HepG2 (cell line): ENCODE measurements around the gene ARHGAP12. TPM values are rescaled to one million over a fixed set of nuclear protein-coding genes. Genes with fewer than 3 reads are reported as not detected.

Experiments used
- CHD2 ChIP-seq: IDR thresholded peaks from 2 replicates; pipeline ENCODE4 v1.6.1; 2011; ENCODE audit warnings: low read depth, low read length, improper control_type of control experiment
- KDM2A ChIP-seq: sonication (generic); formaldehyde crosslinking; IDR thresholded peaks from 2 replicates; pipeline ENCODE4 v1.4.0; 2020; ENCODE audit warnings: low read depth, missing genetic modification reagents, borderline replicate concordance
- MXI1 ChIP-seq: IDR thresholded peaks from 3 replicates; pipeline ENCODE4 v1.6.1; 2012; ENCODE audit warnings: low read depth, low read length, inconsistent platforms, borderline replicate concordance
- NR2F6 ChIP-seq, 2 experiments: IDR thresholded peaks; 2 replicates each; pipeline ENCODE4 v1.6.1; 2016; ENCODE audit warnings: antibody characterized with exemption in 1 of 2, mild to moderate bottlenecking in 1 of 2
- POLR2AphosphoS2 ChIP-seq: IDR thresholded peaks from 2 replicates; pipeline ENCODE4 v1.6.1; 2011; ENCODE audit warnings: low read depth, low read length, improper control_type of control experiment
- SAFB2 ChIP-seq: sonication (generic); formaldehyde crosslinking; IDR thresholded peaks from 2 replicates; pipeline ENCODE4 v1.5.1; 2020; ENCODE audit warnings: missing genetic modification reagents, low read depth, mild to moderate bottlenecking, borderline replicate concordance
- U2AF1 ChIP-seq: fragments of 200-400 bp; formaldehyde crosslinking; optimal IDR thresholded peaks from 2 replicates; pipeline ENCODE3; 2017; ENCODE audit warnings: mild to moderate bottlenecking, low read depth, low read length
- U2AF2 ChIP-seq: fragments of 200-400 bp; formaldehyde crosslinking; IDR thresholded peaks from 2 replicates; pipeline ENCODE4 v1.6.1; 2017; ENCODE audit warnings: low read depth, mild to moderate bottlenecking, low read length
- ZFP1 ChIP-seq: IDR thresholded peaks from 2 replicates; pipeline ENCODE4 v1.6.1; 2016
- ZFP62 ChIP-seq: sonication (generic); formaldehyde crosslinking; IDR thresholded peaks from 2 replicates; pipeline ENCODE4 v1.4.0; 2020; ENCODE audit warnings: missing genetic modification reagents
- ZNF160 ChIP-seq: sonication (generic); formaldehyde crosslinking; IDR thresholded peaks from 2 replicates; pipeline ENCODE4 v1.8.0; 2022; ENCODE audit warnings: mild to moderate bottlenecking, inconsistent platforms, missing genetic modification reagents
- ZNF235 ChIP-seq: sonication (generic); formaldehyde crosslinking; IDR thresholded peaks from 2 replicates; pipeline ENCODE4 v1.8.1; 2023; ENCODE audit warnings: mild to moderate bottlenecking, missing genetic modification reagents, borderline replicate concordance
- ZNF292 ChIP-seq: sonication (generic); formaldehyde crosslinking; IDR thresholded peaks from 2 replicates; pipeline ENCODE4 v1.8.1; 2022; ENCODE audit warnings: mild to moderate bottlenecking, low read depth, missing genetic modification reagents, borderline replicate concordance
- ZNF317 ChIP-seq: sonication (generic); formaldehyde crosslinking; IDR thresholded peaks from 2 replicates; pipeline ENCODE4 v1.5.0; 2020; ENCODE audit warnings: mild to moderate bottlenecking, missing genetic modification reagents
- ZNF766 ChIP-seq: sonication (generic); formaldehyde crosslinking; IDR thresholded peaks from 2 replicates; pipeline ENCODE4 v1.5.0; 2020; ENCODE audit warnings: missing genetic modification reagents, borderline replicate concordance
- ZNF781 ChIP-seq: sonication (generic); formaldehyde crosslinking; IDR thresholded peaks from 2 replicates; pipeline ENCODE4 v1.5.1; 2020; ENCODE audit warnings: borderline replicate concordance, mild to moderate bottlenecking, missing genetic modification reagents; ENCODE audit errors: not compliant biosample characterization
- ZNF782 ChIP-seq: sonication (generic); formaldehyde crosslinking; IDR thresholded peaks from 2 replicates; pipeline ENCODE4 v1.4.0; 2020; ENCODE audit warnings: missing genetic modification reagents, mild to moderate bottlenecking, borderline replicate concordance
- polyA plus RNA-seq, 8 experiments: library from polyadenylated mRNA; depleted of rRNA in 3 of 8; stranded (reverse) in 7 of 8; unstranded in 1 of 8; fragments of >200 nt; fragmentation: Illumina TruSeq in 4 of 8; extraction: Trizol in 4 of 8; gene quantifications; 2 replicates each; pipeline versions ENCODE4 v1.2.1 to v1.2.3, GENCODE V29; 2011 to 2016; ENCODE audit warnings: low read depth in 4 of 8, missing spikeins in 1 of 8, mixed read lengths in 1 of 8; ENCODE audit not compliant: insufficient read depth in 1 of 8
- total RNA-seq, 5 experiments: library from RNA; depleted of rRNA; stranded (reverse); fragments of >200 nt; fragmentation: Illumina TruSeq; extraction: Trizol; gene quantifications; 2 replicates each; pipeline ENCODE4 v1.2.3, GENCODE V29; 2016; ENCODE audit warnings: low read depth in 1 of 5
- TF ChIP-seq, protein P1 (sequence below), 2 experiments: sonication (generic) in 1 of 2; formaldehyde crosslinking in 1 of 2; IDR thresholded peaks; 2 replicates each; pipeline versions ENCODE4 v1.4.0 to v1.6.1; 2018 to 2020; ENCODE audit warnings: missing genetic modification reagents in 2 of 2, borderline replicate concordance in 1 of 2, low read depth in 1 of 2, mild to moderate bottlenecking in 1 of 2, missing biosample characterization in 1 of 2
- TF ChIP-seq, protein P2 (sequence below): sonication (generic); formaldehyde crosslinking; IDR thresholded peaks from 2 replicates; pipeline ENCODE4 v1.5.1; 2020; ENCODE audit warnings: mild to moderate bottlenecking, missing genetic modification reagents, borderline replicate concordance
- TF ChIP-seq, protein P3 (sequence below): sonication (generic); formaldehyde crosslinking; IDR thresholded peaks from 2 replicates; pipeline ENCODE4 v1.9.0; 2022; ENCODE audit warnings: low read depth, missing genetic modification reagents

ARHGAP12 gene
- total and polyA plus RNA-seq, 2 of the 13 experiments (the other 11 are each of a cell fraction or from before 2014, with no cell fraction given) = 25.0 to 54.6 TPM

DNA sequence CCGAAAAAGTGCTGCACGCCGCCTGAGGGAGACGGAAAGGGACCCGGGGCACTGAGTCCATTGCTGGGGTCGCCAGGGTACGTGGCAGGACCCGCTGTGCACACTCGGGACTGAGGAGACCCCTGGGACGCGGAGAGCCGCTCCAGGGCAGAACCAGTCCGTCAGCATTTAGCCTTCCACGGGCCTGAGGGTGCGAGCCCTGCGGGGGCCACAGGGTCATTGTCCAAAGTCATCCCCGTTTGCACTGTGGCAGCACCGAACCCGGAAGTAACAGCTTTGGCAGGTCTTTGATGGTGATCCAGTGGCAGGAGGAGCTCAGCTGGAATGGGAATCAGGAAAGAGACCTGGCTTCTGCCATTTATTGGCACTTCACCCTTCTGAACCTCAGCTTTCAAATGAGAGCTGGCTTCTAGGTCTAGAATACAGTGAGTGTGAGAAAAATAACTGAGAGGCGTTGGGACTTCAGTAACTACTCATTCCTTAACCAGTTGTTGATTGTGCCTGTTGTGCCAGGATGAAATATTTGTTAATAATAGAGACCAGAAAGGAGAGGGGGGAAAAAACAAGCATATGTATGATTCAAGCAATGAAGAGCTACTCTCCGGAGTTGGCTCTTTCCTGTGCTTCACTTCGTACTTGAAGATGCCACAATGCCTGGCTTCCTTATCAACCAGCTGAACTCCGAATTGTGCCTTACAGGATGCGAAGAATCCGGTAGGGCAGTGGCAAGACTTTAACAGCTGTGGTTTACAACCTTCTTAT lies 811 bp upstream of the ARHGAP12 start (continued):
- TF ChIP-seq, protein P1, sequence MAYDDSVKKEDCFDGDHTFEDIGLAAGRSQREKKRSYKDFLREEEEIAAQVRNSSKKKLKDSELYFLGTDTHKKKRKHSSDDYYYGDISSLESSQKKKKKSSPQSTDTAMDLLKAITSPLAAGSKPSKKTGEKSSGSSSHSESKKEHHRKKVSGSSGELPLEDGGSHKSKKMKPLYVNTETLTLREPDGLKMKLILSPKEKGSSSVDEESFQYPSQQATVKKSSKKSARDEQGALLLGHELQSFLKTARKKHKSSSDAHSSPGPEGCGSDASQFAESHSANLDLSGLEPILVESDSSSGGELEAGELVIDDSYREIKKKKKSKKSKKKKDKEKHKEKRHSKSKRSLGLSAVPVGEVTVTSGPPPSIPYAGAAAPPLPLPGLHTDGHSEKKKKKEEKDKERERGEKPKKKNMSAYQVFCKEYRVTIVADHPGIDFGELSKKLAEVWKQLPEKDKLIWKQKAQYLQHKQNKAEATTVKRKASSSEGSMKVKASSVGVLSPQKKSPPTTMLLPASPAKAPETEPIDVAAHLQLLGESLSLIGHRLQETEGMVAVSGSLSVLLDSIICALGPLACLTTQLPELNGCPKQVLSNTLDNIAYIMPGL (CRISPR knock-in tag; IDR thresholded peaks at IDR 0.05; ENCODE audit: borderline replicate concordance in 1 of 2, low read depth in 1 of 2) = 0 out of 4 replicates have a peak, but pooled peaks of 1 of the 2 experiments have one; percentile 5
- no peak for TF ChIP-seq ZFP62
- no peak for TF ChIP-seq SAFB2
- TF ChIP-seq ZNF766 (CRISPR knock-in tag) = no peak
- TF ChIP-seq, protein P2, sequence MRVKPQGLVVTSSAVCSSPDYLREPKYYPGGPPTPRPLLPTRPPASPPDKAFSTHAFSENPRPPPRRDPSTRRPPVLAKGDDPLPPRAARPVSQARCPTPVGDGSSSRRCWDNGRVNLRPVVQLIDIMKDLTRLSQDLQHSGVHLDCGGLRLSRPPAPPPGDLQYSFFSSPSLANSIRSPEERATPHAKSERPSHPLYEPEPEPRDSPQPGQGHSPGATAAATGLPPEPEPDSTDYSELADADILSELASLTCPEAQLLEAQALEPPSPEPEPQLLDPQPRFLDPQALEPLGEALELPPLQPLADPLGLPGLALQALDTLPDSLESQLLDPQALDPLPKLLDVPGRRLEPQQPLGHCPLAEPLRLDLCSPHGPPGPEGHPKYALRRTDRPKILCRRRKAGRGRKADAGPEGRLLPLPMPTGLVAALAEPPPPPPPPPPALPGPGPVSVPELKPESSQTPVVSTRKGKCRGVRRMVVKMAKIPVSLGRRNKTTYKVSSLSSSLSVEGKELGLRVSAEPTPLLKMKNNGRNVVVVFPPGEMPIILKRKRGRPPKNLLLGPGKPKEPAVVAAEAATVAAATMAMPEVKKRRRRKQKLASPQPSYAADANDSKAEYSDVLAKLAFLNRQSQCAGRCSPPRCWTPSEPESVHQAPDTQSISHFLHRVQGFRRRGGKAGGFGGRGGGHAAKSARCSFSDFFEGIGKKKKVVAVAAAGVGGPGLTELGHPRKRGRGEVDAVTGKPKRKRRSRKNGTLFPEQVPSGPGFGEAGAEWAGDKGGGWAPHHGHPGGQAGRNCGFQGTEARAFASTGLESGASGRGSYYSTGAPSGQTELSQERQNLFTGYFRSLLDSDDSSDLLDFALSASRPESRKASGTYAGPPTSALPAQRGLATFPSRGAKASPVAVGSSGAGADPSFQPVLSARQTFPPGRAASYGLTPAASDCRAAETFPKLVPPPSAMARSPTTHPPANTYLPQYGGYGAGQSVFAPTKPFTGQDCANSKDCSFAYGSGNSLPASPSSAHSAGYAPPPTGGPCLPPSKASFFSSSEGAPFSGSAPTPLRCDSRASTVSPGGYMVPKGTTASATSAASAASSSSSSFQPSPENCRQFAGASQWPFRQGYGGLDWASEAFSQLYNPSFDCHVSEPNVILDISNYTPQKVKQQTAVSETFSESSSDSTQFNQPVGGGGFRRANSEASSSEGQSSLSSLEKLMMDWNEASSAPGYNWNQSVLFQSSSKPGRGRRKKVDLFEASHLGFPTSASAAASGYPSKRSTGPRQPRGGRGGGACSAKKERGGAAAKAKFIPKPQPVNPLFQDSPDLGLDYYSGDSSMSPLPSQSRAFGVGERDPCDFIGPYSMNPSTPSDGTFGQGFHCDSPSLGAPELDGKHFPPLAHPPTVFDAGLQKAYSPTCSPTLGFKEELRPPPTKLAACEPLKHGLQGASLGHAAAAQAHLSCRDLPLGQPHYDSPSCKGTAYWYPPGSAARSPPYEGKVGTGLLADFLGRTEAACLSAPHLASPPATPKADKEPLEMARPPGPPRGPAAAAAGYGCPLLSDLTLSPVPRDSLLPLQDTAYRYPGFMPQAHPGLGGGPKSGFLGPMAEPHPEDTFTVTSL (CRISPR knock-in tag) = no peak
- no peak for TF ChIP-seq ZNF317 (CRISPR knock-in tag)
- TF ChIP-seq MXI1 = peak; percentile 36; the same call in 1 of the 3 replicates
- TF ChIP-seq CHD2 = no peak
- TF ChIP-seq, protein P3, sequence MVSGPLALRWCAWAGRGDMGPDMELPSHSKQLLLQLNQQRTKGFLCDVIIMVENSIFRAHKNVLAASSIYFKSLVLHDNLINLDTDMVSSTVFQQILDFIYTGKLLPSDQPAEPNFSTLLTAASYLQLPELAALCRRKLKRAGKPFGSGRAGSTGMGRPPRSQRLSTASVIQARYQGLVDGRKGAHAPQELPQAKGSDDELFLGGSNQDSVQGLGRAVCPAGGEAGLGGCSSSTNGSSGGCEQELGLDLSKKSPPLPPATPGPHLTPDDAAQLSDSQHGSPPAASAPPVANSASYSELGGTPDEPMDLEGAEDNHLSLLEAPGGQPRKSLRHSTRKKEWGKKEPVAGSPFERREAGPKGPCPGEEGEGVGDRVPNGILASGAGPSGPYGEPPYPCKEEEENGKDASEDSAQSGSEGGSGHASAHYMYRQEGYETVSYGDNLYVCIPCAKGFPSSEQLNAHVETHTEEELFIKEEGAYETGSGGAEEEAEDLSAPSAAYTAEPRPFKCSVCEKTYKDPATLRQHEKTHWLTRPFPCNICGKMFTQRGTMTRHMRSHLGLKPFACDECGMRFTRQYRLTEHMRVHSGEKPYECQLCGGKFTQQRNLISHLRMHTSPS = peak; percentile 54; the same call in 1 of the 2 replicates
- TF ChIP-seq U2AF1 = no peak
- no peak for TF ChIP-seq ZNF160 (CRISPR knock-in tag)
- 0 out of 2 replicates have a peak, but pooled peaks have one; percentile 34 for TF ChIP-seq KDM2A (CRISPR knock-in tag)
- TF ChIP-seq NR2F6 (IDR thresholded peaks at IDR 0.05) = peak; percentile 65
- peak; percentile 74 for TF ChIP-seq NR2F6 (CRISPR knock-in tag; IDR thresholded peaks at IDR 0.05)
- no peak for TF ChIP-seq ZNF781
- no peak for TF ChIP-seq POLR2AphosphoS2
- TF ChIP-seq ZFP1 (CRISPR knock-in tag) = no peak
- no peak for TF ChIP-seq ZNF782 (CRISPR knock-in tag)
- peak; percentile 71 for TF ChIP-seq ZNF292 (CRISPR knock-in tag)
- TF ChIP-seq ZNF235 = no peak
- TF ChIP-seq U2AF2 = no peak
